Keratinocyte (primary cell): ENCODE results near the gene AK8. TPM values are rescaled to one million over a fixed set of nuclear protein-coding genes. Genes with fewer than 3 reads are reported as not detected.

Source experiments
- DNase-seq: peaks from one replicate; pipeline ENCODE4 v3.0.0-alpha.2; 2011; ENCODE audit warnings: low read depth, missing footprints, low spot score
- FAIRE-seq: peaks from 2 replicates; lab custom pipeline; 2011; peaks lifted over from hg19 to GRCh38; lab: Jason Lieb, UNC
- H2AFZ ChIP-seq: 2 replicates; pipeline ENCODE4 v1.6.0; 2012; ENCODE audit warnings: low read length, control low read depth, inconsistent platforms; ENCODE audit not compliant: control insufficient read depth
- H3K27ac ChIP-seq: 2 replicates; pipeline ENCODE4 v1.5.1; 2011; ENCODE audit warnings: low read length; ENCODE audit not compliant: control insufficient read depth, insufficient read depth
- H3K27me3 ChIP-seq: 3 replicates; pipeline ENCODE4 v1.6.0; 2011; ENCODE audit warnings: low read length; ENCODE audit not compliant: control insufficient read depth, insufficient read depth; ENCODE audit errors: extremely low read depth
- H3K36me3 ChIP-seq, 2 experiments: 2 replicates in 1 of 2; 3 replicates in 1 of 2; pipeline ENCODE4 v1.5.1; 2011; ENCODE audit warnings: low read length in 2 of 2, mild to moderate bottlenecking in 1 of 2; ENCODE audit not compliant: control insufficient read depth in 2 of 2, insufficient read depth in 2 of 2; ENCODE audit errors: extremely low read depth in 1 of 2
- H3K4me1 ChIP-seq: 3 replicates; pipeline ENCODE4 v1.5.1; 2011; ENCODE audit warnings: low read length; ENCODE audit not compliant: control insufficient read depth, insufficient read depth; ENCODE audit errors: extremely low read depth
- H3K4me2 ChIP-seq: 3 replicates; pipeline ENCODE4 v1.6.0; 2011; ENCODE audit warnings: low read depth, low read length; ENCODE audit not compliant: control insufficient read depth, insufficient read depth; ENCODE audit errors: extremely low read depth
- H3K4me3 ChIP-seq, 3 experiments: fragments of 200-600 bp in 1 of 3; sonication (generic) in 1 of 3; 2 replicates in 2 of 3; 3 replicates in 1 of 3; pipeline ENCODE4 v1.5.1; 2011 to 2016; ENCODE audit warnings: low read length in 3 of 3, mild to moderate bottlenecking in 3 of 3, control low read depth in 2 of 3, inconsistent platforms in 1 of 3, low read depth in 1 of 3, mixed read lengths in 1 of 3, mixed run types in 1 of 3, moderate library complexity in 1 of 3; ENCODE audit not compliant: control insufficient read depth in 2 of 3, insufficient read depth in 2 of 3; ENCODE audit errors: extremely low read depth in 1 of 3
- H3K79me2 ChIP-seq: 2 replicates; pipeline ENCODE4 v1.6.0; 2012; ENCODE audit warnings: low read length; ENCODE audit not compliant: control insufficient read depth, insufficient read depth
- H3K9ac ChIP-seq: 3 replicates; pipeline ENCODE4 v1.6.0; 2011; ENCODE audit warnings: low read length; ENCODE audit not compliant: control insufficient read depth, insufficient read depth; ENCODE audit errors: extremely low read depth
- H3K9me1 ChIP-seq: 3 replicates; pipeline ENCODE4 v1.6.0; 2011; ENCODE audit warnings: low read length; ENCODE audit not compliant: control insufficient read depth, insufficient read depth; ENCODE audit errors: extremely low read depth
- H3K9me3 ChIP-seq: 2 replicates; pipeline ENCODE4 v1.5.1; 2012; ENCODE audit warnings: low read depth, low read length; ENCODE audit not compliant: control insufficient read depth
- H4K20me1 ChIP-seq: 3 replicates; pipeline ENCODE4 v1.6.0; 2011; ENCODE audit warnings: low read length; ENCODE audit not compliant: control insufficient read depth, insufficient read depth; ENCODE audit errors: extremely low read depth
- CTCF ChIP-seq, 3 experiments: IDR thresholded peaks in 1 of 3; conservative IDR thresholded peaks in 1 of 3; optimal IDR thresholded peaks in 1 of 3; 2 replicates in 2 of 3; 3 replicates in 1 of 3; pipeline versions ENCODE3 to v1.5.1; 2011; ENCODE audit warnings: low read length in 3 of 3, mild to moderate bottlenecking in 3 of 3, moderate library complexity in 2 of 3, control low read depth in 1 of 3, inconsistent platforms in 1 of 3; ENCODE audit not compliant: insufficient read depth in 2 of 3; ENCODE audit errors: extremely low read depth in 1 of 3
- EZH2 ChIP-seq: IDR thresholded peaks from one replicate; pipeline ENCODE4 v1.6.1; 2012; ENCODE audit warnings: inconsistent platforms, mild to moderate bottlenecking, low read length, moderate library complexity
- dilution Hi-C: fragments of 300-500 bp; cut with MboI; formaldehyde crosslinking; loops from one replicate; pipeline ENCODE4 v1.7.0; 2020; ENCODE audit warnings: low sequenced_read_pairs; ENCODE audit not compliant: extremely low pct_ligation_motif_present
- polyA plus RNA-seq, 5 experiments: library from polyadenylated mRNA; depleted of rRNA in 3 of 5; stranded (reverse) in 3 of 5; stranded (forward) in 1 of 5; unstranded in 1 of 5; fragments of >200 nt; gene quantifications; 1 replicate in 1 of 5; 2 replicates in 3 of 5; 3 replicates in 1 of 5; pipeline versions ENCODE4 v1.2.1 to v1.2.3, GENCODE V29; 2011 to 2012; ENCODE audit warnings: missing spikeins in 2 of 5, low read depth in 1 of 5, low replicate concordance in 1 of 5

AK8 gene
- polyA plus RNA-seq, 1 donor (not counting 4 experiments of a cell fraction or from before 2014, with no cell fraction given) = 0.24 TPM

- Histone ChIP-seq H4K20me1 (no peaks in the 10 kb centered on the region), H3K4me3 (no peak overlapping the region), H3K4me2 (no peak overlapping the region), H2AFZ (no peak overlapping the region), H3K79me2 (no peaks in the 10 kb centered on the region), H3K9ac (no peak overlapping the region), H3K27ac (no peak overlapping the region), H3K9me1 (no peaks in the 10 kb centered on the region), H3K27me3 (peaks cover 37% of the 10 kb centered on the region), H3K9me3 (no peaks in the 10 kb centered on the region), H3K4me1 (peaks cover 6% of the 10 kb centered on the region), H3K36me3 (no peaks in the 10 kb centered on the region)
- TF ChIP-seq EZH2 (no peak), CTCF (optimal IDR thresholded peaks at IDR 0.05 in 1 of 3, IDR thresholded peaks at IDR 0.05 in 1 of 3, conservative IDR thresholded peaks at IDR 0.05 in 1 of 3; ENCODE audit: extremely low read depth in 1 of 3, insufficient read depth in 2 of 3, low read length in 3 of 3) (no peak)
- no peak for DNase-seq
- dilution Hi-C loops = no loop called here
- no peak for FAIRE-seq
Observed at GRCh38 chr9:132804576-132805295, 73.3 kb downstream of the AK8 start.

- Histone ChIP-seq H3K4me1 (peaks cover 6% of the 10 kb centered on the region), H3K9ac (no peak overlapping the region), H3K36me3 (no peaks in the 10 kb centered on the region), H3K4me2 (no peak overlapping the region), H3K27me3 (peaks cover 39% of the 10 kb centered on the region), H3K9me1 (no peaks in the 10 kb centered on the region), H3K4me3 (no peak overlapping the region), H4K20me1 (no peaks in the 10 kb centered on the region), H3K9me3 (no peaks in the 10 kb centered on the region), H3K27ac (no peak overlapping the region), H3K79me2 (no peaks in the 10 kb centered on the region), H2AFZ (no peak overlapping the region)
- DNase-seq (no peak), FAIRE-seq (no peak)
- TF ChIP-seq EZH2 (no peak), CTCF (optimal IDR thresholded peaks at IDR 0.05 in 1 of 3, IDR thresholded peaks at IDR 0.05 in 1 of 3, conservative IDR thresholded peaks at IDR 0.05 in 1 of 3; ENCODE audit: extremely low read depth in 1 of 3, insufficient read depth in 2 of 3, low read length in 3 of 3) (no peak)
- dilution Hi-C loops = no loop called here
Observed at GRCh38 chr9:132802121-132802795, 75.8 kb downstream of the AK8 start.
